HepG2 (cell line): ENCODE measurements around the gene DSCAM.

Source experiments
- CEBPB ChIP-seq: IDR thresholded peaks from 2 replicates; pipeline ENCODE4 v1.6.1; 2011; ENCODE audit warnings: low read depth, low read length, improper control_type of control experiment, borderline replicate concordance
- CREB1 ChIP-seq, 2 experiments: fragments of 450-650 bp in 1 of 2; IDR thresholded peaks; 2 replicates each; pipeline ENCODE4 v1.6.1; 2016 to 2017; ENCODE audit warnings: control low read depth in 1 of 2, mild to moderate bottlenecking in 1 of 2, missing compliant biosample characterization in 1 of 2, missing genetic modification characterization in 1 of 2
- EP300 ChIP-seq, 3 experiments: sonication (generic) in 1 of 3; formaldehyde crosslinking in 1 of 3; IDR thresholded peaks; 2 replicates each; pipeline versions ENCODE4 v1.5.1 to v1.6.1; 2011 to 2020; ENCODE audit warnings: low read depth in 2 of 3, low read length in 2 of 3, borderline replicate concordance in 1 of 3, improper control_type of control experiment in 1 of 3, mild to moderate bottlenecking in 1 of 3, missing genetic modification reagents in 1 of 3, moderate library complexity in 1 of 3
- KDM2A ChIP-seq: sonication (generic); formaldehyde crosslinking; IDR thresholded peaks from 2 replicates; pipeline ENCODE4 v1.4.0; 2020; ENCODE audit warnings: low read depth, missing genetic modification reagents, borderline replicate concordance
- KLF12 ChIP-seq: sonication (generic); formaldehyde crosslinking; IDR thresholded peaks from 2 replicates; pipeline ENCODE4 v1.4.0; 2020; ENCODE audit warnings: missing genetic modification reagents, borderline replicate concordance
- SMARCC2 ChIP-seq: fragments of 450-650 bp; IDR thresholded peaks from 2 replicates; pipeline ENCODE4 v1.6.1; 2017; ENCODE audit warnings: antibody characterized with exemption, mild to moderate bottlenecking
- ZNF674 ChIP-seq: sonication (generic); formaldehyde crosslinking; IDR thresholded peaks from 2 replicates; pipeline ENCODE4 v1.5.0; 2020; ENCODE audit warnings: low read depth, mild to moderate bottlenecking, missing genetic modification reagents
- TF ChIP-seq, protein P1 (sequence below): sonication (generic); formaldehyde crosslinking; IDR thresholded peaks from 2 replicates; pipeline ENCODE4 v1.4.0; 2020; ENCODE audit warnings: missing genetic modification reagents; ENCODE audit errors: not compliant biosample characterization

DNA sequence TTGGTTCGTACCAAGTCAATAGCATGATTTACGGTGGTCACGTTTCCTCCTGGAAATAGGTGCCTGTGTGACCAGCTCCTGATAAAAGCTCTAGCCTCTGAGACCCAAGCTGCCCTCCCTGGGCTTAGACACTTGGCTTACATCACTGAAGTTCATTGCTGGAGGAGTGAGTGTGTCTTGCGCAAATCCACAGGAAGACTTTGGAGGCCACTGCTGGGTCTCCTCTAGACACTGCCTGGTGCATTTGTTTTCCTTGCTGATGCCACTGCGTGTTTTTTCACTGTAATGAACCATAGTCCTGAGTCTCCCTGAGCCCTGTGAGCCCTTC is 230.6 kb downstream of the DSCAM start:
- TF ChIP-seq KDM2A (CRISPR knock-in tag), result no peak
- TF ChIP-seq KLF12 (CRISPR knock-in tag), result no peak
- TF ChIP-seq, protein P1, sequence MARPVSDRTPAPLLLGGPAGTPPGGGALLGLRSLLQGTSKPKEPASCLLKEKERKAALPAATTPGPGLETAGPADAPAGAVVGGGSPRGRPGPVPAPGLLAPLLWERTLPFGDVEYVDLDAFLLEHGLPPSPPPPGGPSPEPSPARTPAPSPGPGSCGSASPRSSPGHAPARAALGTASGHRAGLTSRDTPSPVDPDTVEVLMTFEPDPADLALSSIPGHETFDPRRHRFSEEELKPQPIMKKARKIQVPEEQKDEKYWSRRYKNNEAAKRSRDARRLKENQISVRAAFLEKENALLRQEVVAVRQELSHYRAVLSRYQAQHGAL (CRISPR knock-in tag), result no peak
- no peak for TF ChIP-seq CREB1 (IDR thresholded peaks at IDR 0.05)
- no peak for TF ChIP-seq CREB1 (CRISPR knock-in tag; IDR thresholded peaks at IDR 0.05)
- no peak for TF ChIP-seq EP300 (IDR thresholded peaks at IDR 0.05; ENCODE audit: low read depth in 2 of 2, low read length in 2 of 2)
- TF ChIP-seq EP300 (CRISPR knock-in tag; IDR thresholded peaks at IDR 0.05; ENCODE audit: borderline replicate concordance), result no peak
- TF ChIP-seq CEBPB, result no peak
- TF ChIP-seq SMARCC2, result no peak
- TF ChIP-seq ZNF674 (CRISPR knock-in tag), result no peak
